Activated CD8-positive, alpha-beta memory T cell treated with anti-CD3 and anti-CD28 coated beads for 4 hours (primary cell): ENCODE measurements around the gene QRFP.

ENCODE experiments used
- DNase-seq, 2 donors: peaks; one replicate each; pipeline ENCODE4 v3.0.0-alpha.2; 2020; ENCODE audit warnings: low read depth in 2 of 2

QRFP gene

DNA sequence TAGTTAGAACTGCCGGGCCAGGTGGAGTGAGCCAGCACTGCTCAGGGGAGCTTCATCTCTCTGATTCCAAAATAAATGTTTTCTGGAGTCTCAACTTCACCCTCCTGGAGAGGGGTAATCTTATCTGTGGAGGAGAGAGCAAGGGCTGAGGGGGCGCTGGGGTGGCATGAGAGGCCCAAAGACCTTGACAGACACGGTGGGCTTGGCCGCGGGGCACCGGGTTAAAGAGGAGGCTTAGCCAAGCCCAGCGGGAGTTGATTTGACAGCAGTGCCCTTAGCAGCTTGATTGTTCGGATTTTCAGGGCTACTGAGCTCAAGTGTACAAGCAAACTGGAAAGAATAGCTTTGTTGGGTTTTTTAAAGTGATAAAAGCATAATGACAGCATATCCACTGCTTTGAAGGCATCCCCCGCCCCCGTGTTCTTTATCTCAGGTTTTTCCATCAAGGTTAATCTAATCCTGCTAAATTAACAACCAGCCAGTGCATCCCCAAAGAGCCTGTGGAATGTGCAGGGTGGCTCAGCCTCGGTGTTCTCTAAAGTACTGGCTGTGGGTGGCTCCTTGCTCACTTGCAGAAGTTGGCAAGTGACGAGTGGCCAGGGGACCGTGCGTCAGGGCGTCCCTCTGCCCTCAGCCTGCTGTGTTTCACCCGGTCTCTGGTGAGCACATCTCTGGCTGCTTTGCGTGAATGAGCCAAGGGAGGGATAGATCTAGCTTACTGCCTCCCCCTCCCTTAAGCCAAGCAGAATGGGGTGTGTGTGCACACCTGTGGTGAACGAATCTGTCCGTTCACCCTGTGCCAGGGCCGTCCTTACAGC is 5.5 kb downstream of the QRFP start:
- DNase-seq: no peak

DNA sequence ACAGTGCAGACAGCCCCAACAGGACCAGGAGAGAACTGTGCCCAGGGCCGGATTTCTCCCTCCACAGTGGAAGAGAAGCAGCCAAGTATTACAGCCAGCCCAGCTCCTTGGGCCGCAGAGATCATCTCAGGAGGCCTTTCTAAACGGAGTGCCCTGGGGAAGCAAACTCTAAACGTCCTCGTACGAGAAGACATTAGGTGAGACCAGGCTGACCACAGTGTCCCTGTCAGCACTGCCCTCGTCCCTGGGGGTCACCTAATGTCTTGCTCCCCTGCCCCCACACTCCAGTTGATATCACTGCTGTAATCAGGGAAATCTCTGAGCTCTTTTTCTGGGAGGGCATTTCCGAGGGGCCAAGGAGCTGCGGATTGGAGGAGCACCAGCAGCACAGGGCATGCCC is 6.5 kb downstream of the QRFP start:
- DNase-seq: no peak

DNA sequence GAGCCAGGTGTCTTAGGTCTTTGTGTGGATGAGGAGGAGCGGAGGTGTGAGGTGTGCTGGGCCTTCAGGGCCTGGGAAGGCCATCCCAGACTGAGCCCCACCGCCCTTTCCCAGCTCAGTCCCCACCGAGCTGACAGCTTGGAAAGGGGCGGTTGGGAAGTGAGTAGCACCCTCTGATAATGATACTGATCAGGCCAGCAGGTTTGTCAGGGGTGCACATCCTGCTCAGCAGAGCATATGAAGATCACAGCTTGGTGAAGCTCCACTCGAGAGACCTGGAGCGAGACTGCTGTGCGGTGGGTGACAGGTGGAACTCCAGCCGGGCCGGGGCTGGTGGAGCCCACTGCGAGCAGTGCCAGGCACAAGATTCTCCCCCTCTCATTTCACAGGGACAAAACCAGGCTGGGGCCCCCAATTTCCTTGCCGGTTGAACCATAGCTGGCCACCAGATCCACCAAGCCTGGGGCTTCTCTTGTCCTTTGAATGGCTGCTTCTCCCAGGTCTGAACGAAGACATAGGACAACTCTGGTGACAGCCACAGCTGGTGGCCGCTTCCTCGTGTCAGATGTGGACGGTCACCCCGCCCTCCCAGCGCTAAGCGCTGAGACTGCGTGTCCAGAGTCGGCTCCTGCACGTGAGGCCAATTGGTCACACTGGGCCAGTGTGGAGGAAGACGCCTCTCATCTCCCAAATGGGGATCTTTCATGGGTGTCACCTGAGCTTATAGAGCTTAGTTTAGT is 8.3 kb downstream of the QRFP start:
- DNase-seq: no peak

DNA sequence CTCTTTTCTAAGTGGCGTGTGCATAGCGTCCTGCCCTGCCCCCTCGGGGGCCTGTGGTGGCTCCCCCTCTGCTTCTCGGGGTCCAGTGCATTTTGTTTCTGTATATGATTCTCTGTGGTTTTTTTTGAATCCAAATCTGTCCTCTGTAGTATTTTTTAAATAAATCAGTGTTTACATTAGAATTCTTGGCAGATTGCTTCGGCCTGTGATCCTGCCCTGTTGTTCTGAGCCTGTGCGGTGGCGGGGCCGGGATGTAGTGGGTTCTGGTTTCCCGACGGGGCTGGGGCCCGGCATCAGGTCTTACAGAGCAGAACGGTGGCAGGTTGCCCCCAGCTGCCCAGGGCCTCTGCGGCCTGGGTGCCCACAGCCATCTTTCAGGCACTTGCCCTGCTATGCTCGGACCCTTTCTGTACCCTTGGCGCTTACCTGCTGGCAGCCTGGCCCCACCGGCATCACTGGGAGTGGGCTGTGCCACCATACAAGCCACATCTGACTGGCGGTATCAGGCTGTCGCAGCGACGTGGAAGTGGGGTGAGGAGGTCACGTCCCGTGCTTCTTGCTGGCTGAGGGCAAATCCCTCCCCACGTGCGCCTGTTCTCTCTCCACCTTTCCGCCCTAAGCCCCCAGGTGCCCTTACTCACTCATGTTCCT is 9.0 kb downstream of the QRFP start:
- no peak for DNase-seq

DNA sequence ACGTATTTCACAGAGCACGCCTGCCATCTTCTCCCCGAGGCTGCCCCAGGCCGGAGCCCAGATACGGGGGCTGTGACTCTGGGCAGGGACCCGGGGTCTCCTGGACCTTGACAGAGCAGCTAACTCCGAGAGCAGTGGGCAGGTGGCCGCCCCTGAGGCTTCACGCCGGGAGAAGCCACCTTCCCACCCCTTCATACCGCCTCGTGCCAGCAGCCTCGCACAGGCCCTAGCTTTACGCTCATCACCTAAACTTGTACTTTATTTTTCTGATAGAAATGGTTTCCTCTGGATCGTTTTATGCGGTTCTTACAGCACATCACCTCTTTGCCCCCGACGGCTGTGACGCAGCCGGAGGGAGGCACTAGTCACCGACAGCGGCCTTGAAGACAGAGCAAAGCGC is 9.6 kb downstream of the QRFP start:
- no peak for DNase-seq

DNA sequence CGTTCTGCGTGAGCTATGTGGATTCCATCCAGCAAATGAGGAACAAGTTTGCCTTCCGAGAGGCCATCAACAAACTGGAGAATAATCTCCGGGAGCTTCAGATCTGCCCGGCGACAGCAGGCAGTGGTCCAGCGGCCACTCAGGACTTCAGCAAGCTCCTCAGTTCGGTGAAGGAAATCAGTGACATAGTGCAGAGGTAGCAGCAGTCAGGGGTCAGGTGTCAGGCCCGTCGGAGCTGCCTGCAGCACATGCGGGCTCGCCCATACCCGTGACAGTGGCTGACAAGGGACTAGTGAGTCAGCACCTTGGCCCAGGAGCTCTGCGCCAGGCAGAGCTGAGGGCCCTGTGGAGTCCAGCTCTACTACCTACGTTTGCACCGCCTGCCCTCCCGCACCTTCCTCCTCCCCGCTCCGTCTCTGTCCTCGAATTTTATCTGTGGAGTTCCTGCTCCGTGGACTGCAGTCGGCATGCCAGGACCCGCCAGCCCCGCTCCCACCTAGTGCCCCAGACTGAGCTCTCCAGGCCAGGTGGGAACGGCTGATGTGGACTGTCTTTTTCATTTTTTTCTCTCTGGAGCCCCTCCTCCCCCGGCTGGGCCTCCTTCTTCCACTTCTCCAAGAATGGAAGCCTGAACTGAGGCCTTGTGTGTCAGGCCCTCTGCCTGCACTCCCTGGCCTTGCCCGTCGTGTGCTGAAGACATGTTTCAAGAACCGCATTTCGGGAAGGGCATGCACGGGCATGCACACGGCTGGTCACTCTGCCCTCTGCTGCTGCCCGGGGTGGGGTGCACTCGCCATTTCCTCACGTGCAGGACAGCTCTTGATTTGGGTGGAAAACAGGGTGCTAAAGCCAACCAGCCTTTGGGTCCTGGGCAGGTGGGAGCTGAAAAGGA is 10.9 kb downstream of the QRFP start:
- no peak for DNase-seq

DNA sequence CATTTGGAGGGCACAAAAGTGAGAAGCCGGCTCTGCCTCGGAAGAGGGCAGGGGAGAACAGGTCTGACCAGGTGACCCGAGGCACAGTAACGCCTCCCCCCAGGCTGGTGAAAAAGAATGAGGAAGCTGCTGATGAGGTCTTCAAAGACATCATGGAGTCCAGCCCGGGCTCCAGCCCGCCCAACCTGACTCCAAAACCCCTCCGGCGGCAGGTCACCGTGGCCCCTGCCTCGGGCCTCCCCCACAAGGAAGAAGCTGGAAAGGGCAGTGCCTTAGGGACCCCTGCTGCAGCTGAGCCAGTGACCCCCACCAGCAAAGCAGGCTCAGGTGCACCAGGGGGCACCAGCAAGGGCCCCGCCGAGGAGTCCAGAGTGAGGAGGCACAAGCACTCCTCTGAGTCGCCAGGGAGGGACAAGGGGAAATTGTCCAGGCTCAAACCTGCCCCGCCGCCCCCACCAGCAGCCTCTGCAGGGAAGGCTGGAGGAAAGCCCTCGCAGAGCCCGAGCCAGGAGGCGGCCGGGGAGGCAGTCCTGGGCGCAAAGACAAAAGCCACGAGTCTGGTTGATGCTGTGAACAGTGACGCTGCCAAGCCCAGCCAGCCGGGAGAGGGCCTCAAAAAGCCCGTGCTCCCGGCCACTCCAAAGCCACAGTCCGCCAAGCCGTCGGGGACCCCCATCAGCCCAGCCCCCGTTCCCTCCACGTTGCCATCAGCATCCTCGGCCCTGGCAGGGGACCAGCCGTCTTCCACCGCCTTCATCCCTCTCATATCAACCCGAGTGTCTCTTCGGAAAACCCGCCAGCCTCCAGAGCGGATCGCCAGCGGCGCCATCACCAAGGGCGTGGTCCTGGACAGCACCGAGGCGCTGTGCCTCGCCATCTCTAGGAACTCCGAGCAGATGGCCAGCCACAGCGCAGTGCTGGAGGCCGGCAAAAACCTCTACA is 11.8 kb downstream of the QRFP start:
- no peak for DNase-seq

DNA sequence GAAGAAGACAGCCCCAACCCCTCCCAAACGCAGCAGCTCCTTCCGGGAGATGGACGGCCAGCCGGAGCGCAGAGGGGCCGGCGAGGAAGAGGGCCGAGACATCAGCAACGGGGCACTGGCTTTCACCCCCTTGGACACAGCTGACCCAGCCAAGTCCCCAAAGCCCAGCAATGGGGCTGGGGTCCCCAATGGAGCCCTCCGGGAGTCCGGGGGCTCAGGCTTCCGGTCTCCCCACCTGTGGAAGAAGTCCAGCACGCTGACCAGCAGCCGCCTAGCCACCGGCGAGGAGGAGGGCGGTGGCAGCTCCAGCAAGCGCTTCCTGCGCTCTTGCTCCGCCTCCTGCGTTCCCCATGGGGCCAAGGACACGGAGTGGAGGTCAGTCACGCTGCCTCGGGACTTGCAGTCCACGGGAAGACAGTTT is 12.5 kb downstream of the QRFP start:
- no peak for DNase-seq

DNA sequence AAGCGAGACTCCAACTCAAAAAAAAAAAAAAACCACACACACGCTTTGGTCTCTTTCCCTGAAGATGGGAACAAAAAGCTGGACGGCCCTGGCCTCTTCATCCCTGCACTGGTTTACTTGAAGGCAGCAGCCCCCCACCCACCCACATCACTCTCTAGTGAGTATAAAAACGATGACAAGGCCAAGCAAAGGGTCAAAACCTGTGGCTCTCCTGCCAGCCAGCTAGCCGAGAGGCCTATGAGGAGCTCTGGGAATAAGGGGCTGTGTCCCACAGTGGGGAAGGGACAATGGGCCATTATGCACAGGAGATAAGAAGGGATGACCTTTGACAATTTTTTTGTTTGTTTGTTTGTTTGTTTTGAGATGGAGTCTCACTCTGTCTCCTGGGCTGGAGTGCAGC is 13.1 kb downstream of the QRFP start:
- DNase-seq: no peak

DNA sequence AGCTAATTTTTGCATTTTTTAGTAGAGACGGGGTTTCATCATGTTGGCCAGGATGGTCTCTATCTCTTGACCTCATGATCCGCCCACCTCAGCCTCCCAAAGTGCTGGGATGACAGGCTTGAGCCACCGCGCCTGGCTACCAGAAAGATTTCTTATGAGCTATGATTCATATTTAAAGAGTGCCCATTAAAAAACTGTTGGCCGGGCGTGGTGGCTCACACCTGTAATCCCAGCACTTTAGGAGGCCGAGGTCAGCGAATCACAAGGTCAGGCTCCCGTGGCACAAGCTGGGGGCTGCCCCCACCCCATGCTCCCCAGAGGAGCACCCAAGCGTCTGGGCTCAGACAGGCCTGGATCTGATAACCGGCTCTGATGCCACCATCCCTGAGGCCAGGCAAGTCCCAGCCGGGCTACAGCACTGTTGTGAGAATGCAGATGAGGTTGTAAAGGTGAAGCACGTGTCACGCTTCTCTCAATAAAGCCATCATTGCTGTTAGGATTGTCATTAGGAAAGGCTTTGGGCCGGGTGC is 13.9 kb downstream of the QRFP start:
- no peak for DNase-seq

DNA sequence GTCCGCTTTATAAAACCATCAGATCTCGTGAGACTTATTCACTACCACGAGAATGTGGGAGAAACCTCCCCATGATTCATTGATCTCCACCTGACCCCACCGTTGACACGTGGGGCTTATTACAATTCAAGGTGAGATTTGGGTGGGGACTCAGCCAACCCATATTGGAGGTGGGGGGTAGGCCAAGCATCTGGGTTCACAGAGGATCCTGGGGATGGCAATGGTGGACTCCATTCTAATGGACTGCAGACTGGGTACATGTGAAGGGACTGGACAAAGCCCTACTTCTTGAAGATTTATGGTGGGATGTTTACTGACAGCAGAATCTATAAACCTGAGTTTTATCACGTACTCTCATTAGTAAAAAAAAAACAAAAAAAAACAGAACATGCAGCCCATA is 15.1 kb downstream of the QRFP start:
- DNase-seq: no peak

DNA sequence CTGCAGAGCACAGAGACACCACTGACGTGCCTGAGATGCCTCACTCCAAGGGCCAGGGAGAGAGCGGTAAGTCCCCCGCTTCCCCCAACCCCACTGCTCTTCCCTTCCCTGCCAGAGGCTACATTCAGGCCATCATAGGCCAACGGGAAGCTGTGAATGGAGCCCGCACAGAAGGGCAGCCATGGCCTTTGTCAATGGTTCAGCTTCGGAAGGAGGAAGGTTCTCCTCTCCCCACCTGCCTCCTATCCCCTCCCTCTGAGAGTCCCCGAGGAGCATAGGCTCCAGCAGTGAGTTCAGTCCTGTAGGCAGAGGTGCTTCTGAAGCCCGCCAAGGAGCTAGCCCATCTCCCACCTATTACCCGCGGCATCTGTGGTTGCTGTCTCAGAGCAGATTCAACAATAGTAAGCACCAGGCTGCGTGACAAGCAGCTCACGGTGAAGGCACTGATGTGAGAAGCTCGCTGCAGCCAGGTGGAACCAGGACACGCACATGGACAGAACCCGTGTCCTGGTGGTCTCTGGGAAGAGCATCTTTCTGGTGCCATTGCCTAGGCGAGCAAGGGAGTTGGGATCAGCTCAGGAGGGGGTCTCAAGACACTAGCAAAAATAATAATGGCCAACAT is 15.9 kb downstream of the QRFP start:
- DNase-seq: no peak

DNA sequence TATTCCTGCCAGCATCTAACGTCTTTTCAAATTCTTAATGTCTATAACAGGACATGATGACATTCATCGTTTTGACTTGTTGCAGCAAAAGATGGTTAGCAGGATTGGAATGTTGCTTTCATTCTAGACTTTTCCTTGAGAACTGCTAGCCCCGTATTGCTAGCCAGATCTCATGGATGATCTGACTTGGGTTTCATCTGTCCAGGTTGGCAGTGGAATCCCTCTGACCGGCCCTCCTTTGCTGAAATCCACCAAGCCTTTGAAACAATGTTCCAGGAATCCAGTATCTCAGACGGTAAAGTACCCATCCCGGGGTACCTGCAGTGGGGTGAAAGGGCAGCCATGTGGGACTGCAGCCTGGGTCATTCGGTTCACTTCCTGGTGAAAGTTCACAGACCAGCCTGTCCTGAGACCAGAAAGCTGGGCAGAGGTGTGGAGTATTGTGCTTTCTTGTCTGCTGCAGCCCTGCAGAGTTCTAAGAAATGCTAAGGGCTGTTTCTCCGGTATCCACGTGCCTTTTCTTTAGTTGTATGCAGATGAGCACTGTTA is 16.7 kb downstream of the QRFP start:
- no peak for DNase-seq

DNA sequence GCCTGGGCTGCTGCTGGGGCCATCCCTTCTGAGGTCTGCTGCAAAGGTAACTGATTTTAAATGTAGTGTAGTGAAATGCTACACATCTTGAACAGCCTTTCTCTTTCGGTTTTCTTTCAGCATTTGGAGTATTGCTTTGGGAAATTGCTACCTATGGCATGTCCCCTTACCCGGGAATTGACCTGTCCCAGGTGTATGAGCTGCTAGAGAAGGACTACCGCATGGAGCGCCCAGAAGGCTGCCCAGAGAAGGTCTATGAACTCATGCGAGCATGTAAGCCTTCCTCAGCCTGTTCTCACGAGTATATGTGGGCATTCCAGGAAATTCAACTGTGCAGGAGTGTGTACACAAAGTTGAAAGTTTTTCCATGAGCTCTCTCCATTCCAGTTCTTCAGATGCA is 18.3 kb downstream of the QRFP start:
- DNase-seq: no peak

DNA sequence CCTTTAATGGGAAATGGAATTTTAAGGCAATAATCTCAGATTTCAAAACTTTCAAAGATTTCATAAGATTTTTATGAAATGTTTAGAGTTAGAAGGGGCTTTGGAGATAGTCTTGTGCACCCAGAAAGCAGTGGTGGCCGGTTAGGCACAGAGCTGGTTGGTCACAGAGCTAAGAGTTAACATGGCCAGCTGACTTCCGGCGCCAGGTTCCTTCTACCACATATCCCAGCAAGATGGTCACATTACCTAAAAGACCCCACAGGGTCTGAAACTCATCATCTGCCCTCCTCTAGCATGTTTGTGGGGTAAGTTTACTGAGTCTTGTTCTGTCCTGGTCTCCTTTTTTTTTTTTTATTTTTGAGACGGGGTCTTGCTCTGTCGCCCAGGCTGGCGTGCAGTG is 19.3 kb downstream of the QRFP start:
- DNase-seq: no peak

DNA sequence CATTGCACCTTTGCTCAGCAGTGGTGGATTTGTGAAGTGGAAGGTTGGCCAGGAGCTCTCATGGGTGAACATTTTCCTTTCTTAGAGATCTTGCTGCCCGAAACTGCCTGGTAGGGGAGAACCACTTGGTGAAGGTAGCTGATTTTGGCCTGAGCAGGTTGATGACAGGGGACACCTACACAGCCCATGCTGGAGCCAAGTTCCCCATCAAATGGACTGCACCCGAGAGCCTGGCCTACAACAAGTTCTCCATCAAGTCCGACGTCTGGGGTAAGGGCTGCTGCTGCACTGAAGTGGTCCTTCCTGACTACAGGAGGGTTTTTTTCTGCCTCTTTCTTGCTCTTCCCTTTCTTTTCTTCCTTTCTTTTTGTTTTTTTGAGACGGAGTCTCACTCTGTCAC is 21.8 kb downstream of the QRFP start:
- no peak for DNase-seq

DNA sequence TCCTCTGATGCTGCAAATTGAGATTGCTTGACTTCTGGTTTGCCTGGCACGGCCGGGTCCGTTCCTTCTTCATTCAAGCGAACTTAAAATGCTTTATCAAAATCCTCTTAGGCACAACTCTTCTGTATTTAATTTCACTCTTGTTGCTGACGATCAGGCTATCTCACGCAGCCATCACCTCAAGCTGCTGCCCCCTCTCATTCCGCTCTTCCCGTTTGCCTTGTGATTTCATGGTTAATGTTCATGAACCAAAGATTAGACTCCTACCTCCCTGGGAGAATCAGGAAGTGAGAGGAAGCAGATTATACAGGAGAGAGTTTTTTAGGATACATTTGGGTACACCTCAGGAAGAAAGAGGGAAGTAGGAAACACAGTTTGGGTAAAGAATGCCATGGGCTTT is 22.6 kb downstream of the QRFP start:
- DNase-seq: no peak

DNA sequence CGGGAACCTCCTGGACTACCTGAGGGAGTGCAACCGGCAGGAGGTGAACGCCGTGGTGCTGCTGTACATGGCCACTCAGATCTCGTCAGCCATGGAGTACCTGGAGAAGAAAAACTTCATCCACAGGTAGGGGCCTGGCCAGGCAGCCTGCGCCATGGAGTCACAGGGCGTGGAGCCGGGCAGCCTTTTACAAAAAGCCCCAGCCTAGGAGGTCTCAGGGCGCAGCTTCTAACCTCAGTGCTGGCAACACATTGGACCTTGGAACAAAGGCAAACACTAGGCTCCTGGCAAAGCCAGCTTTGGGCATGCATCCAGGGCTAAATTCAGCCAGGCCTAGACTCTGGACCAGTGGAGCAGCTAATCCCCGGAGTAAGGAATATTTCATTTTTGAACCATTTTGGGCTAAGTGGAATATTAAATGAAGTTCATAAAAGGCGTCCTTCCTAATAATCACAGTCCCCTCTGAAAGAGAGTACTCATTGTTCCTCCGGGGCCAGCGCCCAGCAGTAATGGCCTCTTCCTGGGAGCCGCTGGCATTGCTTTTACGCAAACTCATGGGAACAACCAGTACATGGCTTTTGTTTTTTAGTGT is 23.6 kb downstream of the QRFP start:
- DNase-seq: no peak

DNA sequence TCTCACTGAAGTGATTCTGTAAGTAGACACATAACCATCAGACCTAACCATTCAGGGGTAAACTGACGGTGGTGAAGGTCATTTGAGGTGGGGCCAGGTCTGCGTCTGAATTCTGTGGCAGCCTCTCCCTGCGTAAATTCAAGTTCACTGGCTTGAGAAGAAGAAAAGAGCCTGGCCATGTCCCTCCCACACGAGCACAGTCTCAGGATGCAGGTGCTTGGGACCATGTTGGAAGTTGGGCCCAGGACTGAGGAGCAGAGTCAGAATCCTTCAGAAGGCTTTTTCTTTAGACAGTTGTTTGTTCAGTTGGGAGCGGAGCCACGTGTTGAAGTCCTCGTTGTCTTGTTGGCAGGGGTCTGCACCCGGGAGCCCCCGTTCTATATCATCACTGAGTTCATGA is 24.1 kb downstream of the QRFP start:
- DNase-seq: no peak
